ENCODE measurements around the gene HTR1D. TPM values are rescaled to one million over a fixed set of nuclear protein-coding genes. Genes with fewer than 3 reads are reported as not detected.

Gene HTR1D
- total RNA-seq, 4 donors from 2014 or later, result 0.14 to 0.20 TPM; not detected in 2

- DNase-seq, result peak; percentile 57
- Histone ChIP-seq H3K36me3 (no peaks in the 10 kb centered on the region), H3K9me3 (no peaks in the 10 kb centered on the region), H3K27me3 (no peaks in the 10 kb centered on the region), H3K4me3 (peak overlapping the region; percentile 70 to 99 (median 84)), H3K27ac (peak overlapping the region; percentile 95 to 100 (median 96)), H3K4me1 (peaks cover 6 to 65% (median 44%) of the 10 kb centered on the region in 4 donors)
- WGBS, 2 donors (ENCODE audit: low coverage in 1 of 2), result 0 to 5% methylated on average over 1 to 21 of the region's 45 CpGs
- peak; percentile 53 for TF ChIP-seq POLR2A (IDR thresholded peaks at IDR 0.05)
- TF ChIP-seq CTCF (IDR thresholded peaks at IDR 0.05), result no peak
- no peak for TF ChIP-seq EP300 (IDR thresholded peaks at IDR 0.05; ENCODE audit: low read depth)
- peak in 2 of 3 donors; percentile 9 to 50 for TF ChIP-seq POLR2AphosphoS5 (IDR thresholded peaks at IDR 0.05)
- intact Hi-C loops (cut with DNase I; ENCODE audit: low total_unique reads), result no loop called here
- in situ Hi-C loops (cut with MboI; ENCODE audit: low pct_ligation_motif_present in 1 of 4, low pct_unique_long_range_greater_than_20kb in 1 of 4, low sequenced_read_pairs in 3 of 4), result no loop called here
Observed at GRCh38 chr1:23167353-23168078, 49.8 kb downstream of the HTR1D start.

- intact Hi-C loops (cut with DNase I; ENCODE audit: low total_unique reads) (no loop called here), in situ Hi-C loops (cut with MboI; ENCODE audit: low pct_ligation_motif_present in 1 of 4, low pct_unique_long_range_greater_than_20kb in 1 of 4, low sequenced_read_pairs in 3 of 4) (no loop called here)
- Histone ChIP-seq H3K27ac (peak overlapping the region; percentile 95 to 100 (median 96)), H3K9me3 (no peaks in the 10 kb centered on the region), H3K4me3 (peak overlapping the region in 3 of 4 donors; percentile 70 to 99 (median 77)), H3K27me3 (no peaks in the 10 kb centered on the region), H3K4me1 (peaks cover 6 to 66% (median 44%) of the 10 kb centered on the region in 4 donors), H3K36me3 (no peaks in the 10 kb centered on the region)
- TF ChIP-seq CTCF (IDR thresholded peaks at IDR 0.05), result peak in 2 of 5 experiments; percentile 11 to 27
- TF ChIP-seq POLR2A (IDR thresholded peaks at IDR 0.05), result no peak
- TF ChIP-seq POLR2AphosphoS5 (IDR thresholded peaks at IDR 0.05), result no peak
- DNase-seq, result no peak
Observed at GRCh38 chr1:23166854-23167253, 50.4 kb downstream of the HTR1D start.

- in situ Hi-C loops (cut with MboI; ENCODE audit: low pct_ligation_motif_present in 1 of 4, low pct_unique_long_range_greater_than_20kb in 1 of 4, low sequenced_read_pairs in 3 of 4), result no loop called here
- no peaks in the 10 kb centered on the region for H3K36me3 ChIP-seq
- no peak overlapping the region for H3K4me3 ChIP-seq
- H3K4me1 ChIP-seq, result peaks cover 6 to 67% (median 42%) of the 10 kb centered on the region in 4 donors
- H3K27me3 ChIP-seq, result no peaks in the 10 kb centered on the region
- no peak overlapping the region for H3K27ac ChIP-seq
- DNase-seq, result no peak
- WGBS, 2 donors (ENCODE audit: low coverage in 1 of 2), result 62 to 79% methylated on average over 2 to 3 of the region's 3 CpGs
- intact Hi-C loops (cut with DNase I; ENCODE audit: low total_unique reads), result no loop called here
- no peak for TF ChIP-seq POLR2AphosphoS5 (IDR thresholded peaks at IDR 0.05)
- TF ChIP-seq CTCF (IDR thresholded peaks at IDR 0.05), result no peak
- TF ChIP-seq EP300 (IDR thresholded peaks at IDR 0.05; ENCODE audit: low read depth), result no peak
- TF ChIP-seq POLR2A (IDR thresholded peaks at IDR 0.05), result no peak
- H3K9me3 ChIP-seq, result no peaks in the 10 kb centered on the region
Observed at GRCh38 chr1:23163395-23163794, 53.9 kb downstream of the HTR1D start.

- no peak for DNase-seq
- Histone ChIP-seq H3K9me3 (no peaks in the 10 kb centered on the region), H3K27me3 (no peaks in the 10 kb centered on the region), H3K4me3 (no peak overlapping the region), H3K27ac (no peak overlapping the region), H3K36me3 (no peaks in the 10 kb centered on the region), H3K4me1 (peaks cover 0 to 59% (median 28%) of the 10 kb centered on the region in 4 donors)
- TF ChIP-seq CTCF (IDR thresholded peaks at IDR 0.05) (no peak), POLR2AphosphoS5 (IDR thresholded peaks at IDR 0.05) (no peak), POLR2A (IDR thresholded peaks at IDR 0.05) (no peak)
- in situ Hi-C loops (cut with MboI; ENCODE audit: low pct_ligation_motif_present in 1 of 4, low pct_unique_long_range_greater_than_20kb in 1 of 4, low sequenced_read_pairs in 3 of 4), result no loop called here
- 70 to 84% methylated on average over 5 of the region's 5 CpGs for WGBS, 2 donors (ENCODE audit: low coverage in 1 of 2)
- intact Hi-C loops (cut with DNase I; ENCODE audit: low total_unique reads), result no loop called here
Observed at GRCh38 chr1:23159963-23160877, 57.1 kb downstream of the HTR1D start.

All from transverse colon (tissue), 4 donors.